HepG2 (cell line): Measurements from ENCODE around the gene RASL12. TPM values are rescaled to one million over a fixed set of nuclear protein-coding genes. Genes with fewer than 3 reads are reported as not detected.
A peak's percentile ranks its signal among the peaks of the same experiment; 100 is the strongest.

Experiments used
- ATF7-NPFF ChIP-seq: sonication (generic); formaldehyde crosslinking; IDR thresholded peaks from 2 replicates; pipeline ENCODE4 v1.8.1; 2023; ENCODE audit warnings: mild to moderate bottlenecking, low read depth, missing genetic modification reagents, moderate library complexity
- BORCS8-MEF2B ChIP-seq: sonication (generic); formaldehyde crosslinking; IDR thresholded peaks from 2 replicates; pipeline ENCODE4 v1.8.0; 2022; ENCODE audit warnings: mild to moderate bottlenecking, missing genetic modification reagents
- CREB3 ChIP-seq: sonication (generic); formaldehyde crosslinking; IDR thresholded peaks from 2 replicates; pipeline ENCODE4 v1.5.0; 2020; ENCODE audit warnings: missing genetic modification reagents
- HHEX ChIP-seq: IDR thresholded peaks from 2 replicates; pipeline ENCODE4 v1.6.1; 2016; ENCODE audit warnings: control low read depth
- IKZF1 ChIP-seq: fragments of 450-650 bp; IDR thresholded peaks from 2 replicates; pipeline ENCODE4 v1.7.1; 2016
- IKZF4 ChIP-seq: sonication (generic); formaldehyde crosslinking; IDR thresholded peaks from 2 replicates; pipeline ENCODE4 v1.5.1; 2020; ENCODE audit warnings: borderline replicate concordance, mild to moderate bottlenecking, low read depth, missing genetic modification reagents; ENCODE audit errors: not compliant biosample characterization
- KLF12 ChIP-seq: sonication (generic); formaldehyde crosslinking; IDR thresholded peaks from 2 replicates; pipeline ENCODE4 v1.4.0; 2020; ENCODE audit warnings: missing genetic modification reagents, borderline replicate concordance
- MEF2D ChIP-seq: sonication (generic); formaldehyde crosslinking; IDR thresholded peaks from 2 replicates; pipeline ENCODE4 v1.5.1; 2020; ENCODE audit warnings: mild to moderate bottlenecking, missing genetic modification reagents
- MEIS2 ChIP-seq: sonication (generic); formaldehyde crosslinking; IDR thresholded peaks from 2 replicates; pipeline ENCODE4 v1.9.0; 2021; ENCODE audit warnings: mild to moderate bottlenecking, missing genetic modification reagents
- NFIC ChIP-seq: IDR thresholded peaks from 2 replicates; pipeline ENCODE4 v1.6.1; 2012; ENCODE audit warnings: mild to moderate bottlenecking, low read length, inconsistent platforms
- NONO ChIP-seq, 2 experiments: fragments of 450-650 bp in 1 of 2; sonication (generic) in 1 of 2; formaldehyde crosslinking in 1 of 2; IDR thresholded peaks in 1 of 2; conservative IDR thresholded peaks in 1 of 2; 2 replicates each; pipeline versions ENCODE4 v1.6.1 to v1.8.0; 2017 to 2022; ENCODE audit warnings: mild to moderate bottlenecking in 1 of 2, missing genetic modification reagents in 1 of 2, moderate library complexity in 1 of 2
- RBFOX2 ChIP-seq: fragments of 200-400 bp; formaldehyde crosslinking; IDR thresholded peaks from 2 replicates; pipeline ENCODE4 v1.6.1; 2017; ENCODE audit warnings: low read depth, mild to moderate bottlenecking, low read length
- RFX3 ChIP-seq: IDR thresholded peaks from 2 replicates; pipeline ENCODE4 v1.6.1; 2016; ENCODE audit warnings: missing biosample characterization, missing genetic modification reagents
- RFX5 ChIP-seq: IDR thresholded peaks from 2 replicates; pipeline ENCODE4 v1.6.1; 2011; ENCODE audit warnings: low read depth, low read length, improper control_type of control experiment
- SMAD3 ChIP-seq: sonication (generic); formaldehyde crosslinking; IDR thresholded peaks from 2 replicates; pipeline ENCODE4 v1.4.0; 2020; ENCODE audit warnings: missing genetic modification reagents
- TFAP4 ChIP-seq: sonication (generic); IDR thresholded peaks from 2 replicates; pipeline ENCODE4 v1.6.1; 2016; ENCODE audit warnings: low read depth, borderline replicate concordance
- TIGD3 ChIP-seq: sonication (generic); formaldehyde crosslinking; IDR thresholded peaks from 2 replicates; pipeline ENCODE4 v1.5.1; 2020; ENCODE audit warnings: mild to moderate bottlenecking, missing genetic modification reagents, borderline replicate concordance
- TRIM24 ChIP-seq: sonication (generic); formaldehyde crosslinking; IDR thresholded peaks from 2 replicates; pipeline ENCODE4 v1.8.0; 2022; ENCODE audit warnings: mild to moderate bottlenecking, missing genetic modification reagents
- ZEB1 ChIP-seq: IDR thresholded peaks from 2 replicates; pipeline ENCODE4 v1.6.1; 2012; ENCODE audit warnings: mild to moderate bottlenecking, low read depth, inconsistent platforms; ENCODE audit not compliant: insufficient replicate concordance
- ZFP36L1 ChIP-seq: sonication (generic); formaldehyde crosslinking; IDR thresholded peaks from 2 replicates; pipeline ENCODE4 v1.8.0; 2022; ENCODE audit warnings: mild to moderate bottlenecking, missing genetic modification reagents, moderate library complexity
- ZNF10 ChIP-seq: sonication (generic); formaldehyde crosslinking; IDR thresholded peaks from 2 replicates; pipeline ENCODE4 v1.4.0; 2020; ENCODE audit warnings: mild to moderate bottlenecking, low read depth, missing genetic modification reagents, borderline replicate concordance
- ZNF232 ChIP-seq: sonication (generic); formaldehyde crosslinking; IDR thresholded peaks from 2 replicates; pipeline ENCODE4 v1.4.0; 2020; ENCODE audit warnings: missing genetic modification reagents, borderline replicate concordance
- ZNF362 ChIP-seq: sonication (generic); formaldehyde crosslinking; IDR thresholded peaks from 2 replicates; pipeline ENCODE4 v1.4.0; 2020; ENCODE audit warnings: missing genetic modification reagents, mild to moderate bottlenecking, borderline replicate concordance
- ZNF432 ChIP-seq: sonication (generic); formaldehyde crosslinking; IDR thresholded peaks from 2 replicates; pipeline ENCODE4 v1.5.0; 2020; ENCODE audit warnings: missing genetic modification reagents, mild to moderate bottlenecking, borderline replicate concordance
- ZNF615 ChIP-seq: sonication (generic); formaldehyde crosslinking; IDR thresholded peaks from 2 replicates; pipeline ENCODE4 v1.5.0; 2020; ENCODE audit warnings: mild to moderate bottlenecking, missing genetic modification reagents, borderline replicate concordance
- ZNF773 ChIP-seq: sonication (generic); formaldehyde crosslinking; IDR thresholded peaks from 2 replicates; pipeline ENCODE4 v1.4.0; 2020; ENCODE audit warnings: missing genetic modification reagents, borderline replicate concordance
- ZNF839 ChIP-seq: sonication (generic); formaldehyde crosslinking; IDR thresholded peaks from 2 replicates; pipeline ENCODE4 v1.4.0; 2020; ENCODE audit warnings: missing genetic modification reagents, mild to moderate bottlenecking, borderline replicate concordance
- ZNF879 ChIP-seq: sonication (generic); formaldehyde crosslinking; IDR thresholded peaks from 2 replicates; pipeline ENCODE4 v1.8.1; 2023; ENCODE audit warnings: missing genetic modification reagents
- polyA plus RNA-seq, 8 experiments: library from polyadenylated mRNA; depleted of rRNA in 3 of 8; stranded (reverse) in 7 of 8; unstranded in 1 of 8; fragments of >200 nt; fragmentation: Illumina TruSeq in 4 of 8; extraction: Trizol in 4 of 8; gene quantifications; 2 replicates each; pipeline versions ENCODE4 v1.2.1 to v1.2.3, GENCODE V29; 2011 to 2016; ENCODE audit warnings: low read depth in 4 of 8, missing spikeins in 1 of 8, mixed read lengths in 1 of 8; ENCODE audit not compliant: insufficient read depth in 1 of 8
- total RNA-seq, 5 experiments: library from RNA; depleted of rRNA; stranded (reverse); fragments of >200 nt; fragmentation: Illumina TruSeq; extraction: Trizol; gene quantifications; 2 replicates each; pipeline ENCODE4 v1.2.3, GENCODE V29; 2016; ENCODE audit warnings: low read depth in 1 of 5

Gene RASL12
- total and polyA plus RNA-seq, 2 of the 13 experiments (the other 11 are each of a cell fraction or from before 2014, with no cell fraction given): 0.16 to 0.55 TPM

GRCh38 chr15:65057549-65057940 is 10.2 kb downstream of the RASL12 start (continued):
- TF ChIP-seq TIGD3: no peak
- no peak for TF ChIP-seq RFX5
- TF ChIP-seq IKZF1: no peak
- TF ChIP-seq ZNF432 (CRISPR knock-in tag): no peak
- TF ChIP-seq TFAP4: no peak
- no peak for TF ChIP-seq CREB3 (CRISPR knock-in tag)
- TF ChIP-seq RBFOX2: no peak
- TF ChIP-seq ZEB1: no peak
- no peak for TF ChIP-seq MEIS2
- TF ChIP-seq ZNF10 (CRISPR knock-in tag): no peak
- no peak for TF ChIP-seq NFIC
- no peak for TF ChIP-seq ZNF232 (CRISPR knock-in tag)
- no peak for TF ChIP-seq NONO (IDR thresholded peaks at IDR 0.05)
- no peak for TF ChIP-seq NONO (CRISPR knock-in tag; conservative IDR thresholded peaks at IDR 0.05)
- TF ChIP-seq MEF2D (CRISPR knock-in tag): no peak
- TF ChIP-seq ZNF839: no peak
- TF ChIP-seq ZFP36L1 (CRISPR knock-in tag): 0 out of 2 replicates have a peak, but pooled peaks have one; percentile 9
- TF ChIP-seq SMAD3 (CRISPR knock-in tag): no peak
- TF ChIP-seq TRIM24 (CRISPR knock-in tag): no peak
- 0 out of 2 replicates have a peak, but pooled peaks have one; percentile 40 for TF ChIP-seq BORCS8-MEF2B (CRISPR knock-in tag)
- TF ChIP-seq ATF7-NPFF: no peak
- TF ChIP-seq KLF12: peak; percentile 6; the same call in 1 of the 2 replicates
- TF ChIP-seq ZNF879 (CRISPR knock-in tag): no peak
- peak; percentile 32 for TF ChIP-seq IKZF4
- no peak for TF ChIP-seq ZNF615 (CRISPR knock-in tag)
- no peak for TF ChIP-seq ZNF362 (CRISPR knock-in tag)
- no peak for TF ChIP-seq RFX3 (CRISPR knock-in tag)
- TF ChIP-seq HHEX (CRISPR knock-in tag): no peak
- TF ChIP-seq ZNF773 (CRISPR knock-in tag): no peak
